DND-41 (cell line): Measurements from ENCODE around the gene HOXA13.

Experiments
- ATAC-seq: fragments of 200-7000 bp; cut with Tn5 transposase; 3 replicates; pipeline ENCODE4 v1.9.1; 2021; ENCODE audit warnings: low read depth; ENCODE audit not compliant: insufficient read depth
- DNase-seq: peaks from one replicate; pipeline ENCODE4 v3.0.0-alpha.2; 2020
- H2AFZ ChIP-seq: 2 replicates; pipeline ENCODE4 v1.6.0; 2012; ENCODE audit warnings: low read depth, low read length
- H3K27ac ChIP-seq: 2 replicates; pipeline ENCODE4 v1.5.1; 2012; ENCODE audit warnings: low read length, inconsistent platforms
- H3K27me3 ChIP-seq: fragments of 200-600 bp; sonication (generic); 2 replicates; pipeline ENCODE4 v1.6.0; 2012; ENCODE audit warnings: low read length, mild to moderate bottlenecking, inconsistent platforms; ENCODE audit not compliant: insufficient read depth, poor library complexity
- H3K36me3 ChIP-seq: 2 replicates; pipeline ENCODE4 v1.5.1; 2012; ENCODE audit warnings: low read length, inconsistent platforms; ENCODE audit not compliant: insufficient read depth
- H3K4me1 ChIP-seq: 2 replicates; pipeline ENCODE4 v1.5.1; 2012; ENCODE audit warnings: mild to moderate bottlenecking, low read length; ENCODE audit not compliant: insufficient read depth
- H3K4me2 ChIP-seq: 2 replicates; pipeline ENCODE4 v1.6.0; 2012; ENCODE audit warnings: mild to moderate bottlenecking, moderate library complexity, low read length, inconsistent platforms; ENCODE audit not compliant: insufficient read depth
- H3K4me3 ChIP-seq, 2 experiments: fragments of 200-600 bp in 1 of 2; shearing (Covaris generic) in 1 of 2; 2 replicates each; pipeline ENCODE4 v1.5.1; 2012 to 2016; ENCODE audit warnings: inconsistent platforms in 2 of 2, low read length in 2 of 2, mild to moderate bottlenecking in 2 of 2, low read depth in 1 of 2, moderate library complexity in 1 of 2
- H3K79me2 ChIP-seq: 2 replicates; pipeline ENCODE4 v1.6.0; 2012; ENCODE audit warnings: low read length, inconsistent platforms; ENCODE audit not compliant: insufficient read depth
- H3K9ac ChIP-seq: 2 replicates; pipeline ENCODE4 v1.6.0; 2012; ENCODE audit warnings: low read depth, mild to moderate bottlenecking, inconsistent platforms, low read length, moderate library complexity
- H3K9me3 ChIP-seq: 2 replicates; pipeline ENCODE4 v1.5.1; 2012; ENCODE audit warnings: low read length, moderate library complexity, mild to moderate bottlenecking, inconsistent platforms; ENCODE audit not compliant: insufficient read depth, severe bottlenecking
- H4K20me1 ChIP-seq: 2 replicates; pipeline ENCODE4 v1.6.0; 2012; ENCODE audit warnings: low read length; ENCODE audit not compliant: insufficient read depth
- CTCF ChIP-seq: IDR thresholded peaks from 2 replicates; pipeline ENCODE4 v1.5.1; 2012; ENCODE audit warnings: borderline replicate concordance, low read length, moderate library complexity, mild to moderate bottlenecking; ENCODE audit not compliant: poor library complexity, severe bottlenecking; ENCODE audit errors: extremely low read depth
- EZH2 ChIP-seq: IDR thresholded peaks from 3 replicates; pipeline ENCODE4 v1.6.1; 2012; ENCODE audit warnings: borderline replicate concordance, low read depth, mild to moderate bottlenecking, moderate library complexity, low read length, inconsistent platforms; ENCODE audit not compliant: severe bottlenecking

The HOXA13 gene

GRCh38 chr7:27224983-27225934 lies 25.4 kb upstream of the HOXA13 start:
- H3K79me2 ChIP-seq = no peaks in the 10 kb centered on the region
- H3K9ac ChIP-seq = no peak overlapping the region
- H3K27me3 ChIP-seq = peaks cover 7% of the 10 kb centered on the region
- ATAC-seq (no peak), DNase-seq (no peak)
- H3K9me3 ChIP-seq = no peaks in the 10 kb centered on the region
- H3K4me2 ChIP-seq = no peak overlapping the region
- H2AFZ ChIP-seq = no peak overlapping the region
- no peak overlapping the region for H3K4me3 ChIP-seq
- no peak for TF ChIP-seq CTCF
- TF ChIP-seq EZH2 = no peak
- no peaks in the 10 kb centered on the region for H4K20me1 ChIP-seq
- H3K27ac ChIP-seq = no peak overlapping the region
- H3K4me1 ChIP-seq = no peaks in the 10 kb centered on the region
- H3K36me3 ChIP-seq = no peaks in the 10 kb centered on the region

- peaks cover 7% of the 10 kb centered on the region for H3K27me3 ChIP-seq
- no peaks in the 10 kb centered on the region for H4K20me1 ChIP-seq
- H3K4me2 ChIP-seq = no peak overlapping the region
- DNase-seq (no peak), ATAC-seq (no peak)
- H3K79me2 ChIP-seq = no peaks in the 10 kb centered on the region
- no peak overlapping the region for H3K4me3 ChIP-seq
- no peak for TF ChIP-seq CTCF
- TF ChIP-seq EZH2 = no peak
- no peaks in the 10 kb centered on the region for H3K4me1 ChIP-seq
- H3K9me3 ChIP-seq = no peaks in the 10 kb centered on the region
- H3K36me3 ChIP-seq = no peaks in the 10 kb centered on the region
- no peak overlapping the region for H3K27ac ChIP-seq
- no peak overlapping the region for H3K9ac ChIP-seq
- H2AFZ ChIP-seq = no peak overlapping the region
Measured at GRCh38 chr7:27223941-27224575, 24.2 kb upstream of the HOXA13 start.

GRCh38 chr7:27221201-27221797 lies 21.4 kb upstream of the HOXA13 start:
- Histone ChIP-seq H3K4me1 (no peaks in the 10 kb centered on the region), H3K27ac (no peak overlapping the region), H3K4me2 (no peak overlapping the region), H3K79me2 (no peaks in the 10 kb centered on the region), H3K27me3 (peaks cover 7% of the 10 kb centered on the region), H3K4me3 (no peak overlapping the region), H4K20me1 (no peaks in the 10 kb centered on the region), H2AFZ (no peak overlapping the region), H3K36me3 (no peaks in the 10 kb centered on the region), H3K9me3 (no peaks in the 10 kb centered on the region), H3K9ac (no peak overlapping the region)
- TF ChIP-seq CTCF (no peak), EZH2 (no peak)
- ATAC-seq (no peak), DNase-seq (no peak)
